C1 segment of cervical spinal cord (tissue), 14 donors: Measurements from ENCODE around the gene ATP8B2.

ENCODE experiments used
- DNase-seq, 14 donors: peaks; one replicate each; lab custom pipeline; 2025; lab: John Stamatoyannopoulos, UW

Gene ATP8B2

DNA sequence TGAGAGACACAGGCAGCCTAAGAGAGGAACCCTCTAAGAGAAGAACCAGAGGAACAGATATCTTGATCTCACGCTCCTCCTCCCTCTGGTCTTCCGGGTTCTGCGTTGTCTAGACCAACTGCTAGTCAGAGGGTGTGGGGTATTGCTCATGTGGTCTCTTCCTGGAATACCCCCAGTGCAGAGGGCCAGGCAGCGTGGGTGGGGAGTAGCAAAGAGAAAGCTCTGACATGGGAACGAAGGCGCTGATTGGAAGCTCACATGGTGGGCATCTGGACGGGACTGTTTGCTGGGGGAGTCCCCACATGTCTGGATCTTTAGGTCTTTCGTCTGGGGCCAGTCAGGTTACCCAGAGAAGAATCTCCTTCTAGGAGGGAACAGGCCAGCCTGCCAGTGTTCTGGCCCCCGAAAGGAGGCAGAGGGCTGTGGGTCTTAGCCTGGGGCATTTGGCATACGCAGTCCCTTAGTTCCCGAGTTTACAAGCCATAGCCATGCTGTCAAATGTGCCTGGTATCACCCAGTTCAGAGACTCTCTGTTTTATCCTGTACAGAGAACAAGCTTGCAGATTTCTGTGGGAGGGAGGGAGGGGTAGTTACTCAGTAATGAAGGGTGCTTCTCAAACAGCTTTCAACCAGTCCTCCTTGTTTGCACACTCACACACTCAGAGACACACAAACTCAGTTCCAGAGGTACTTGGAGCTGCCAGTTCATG lies 61.5 kb downstream of the ATP8B2 start:
- DNase-seq, result no peak

GRCh38 chr1:154391086-154391770 lies 65.9 kb downstream of the ATP8B2 start:
- DNase-seq, result no peak

DNA sequence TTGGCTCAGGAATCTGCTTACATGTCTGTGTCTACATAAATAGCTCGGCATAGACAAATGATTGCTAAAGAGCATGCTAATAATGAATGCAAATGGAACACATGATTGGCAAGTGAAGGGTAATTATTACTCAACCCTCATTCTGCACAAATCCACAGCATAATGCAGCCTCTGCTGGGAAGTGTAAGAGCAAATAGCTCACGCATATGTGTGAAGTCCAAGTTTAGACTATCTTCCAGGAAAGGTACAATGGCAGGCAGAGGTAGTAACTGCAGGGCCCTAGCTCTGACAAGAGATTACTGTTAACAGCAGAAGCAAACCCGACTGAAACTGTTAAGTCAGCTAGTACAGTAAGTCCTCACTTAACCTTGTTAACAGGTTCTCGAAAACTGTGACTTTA lies 72.8 kb downstream of the ATP8B2 start:
- DNase-seq, result no peak

GRCh38 chr1:154398678-154399077 lies 73.4 kb downstream of the ATP8B2 start:
- DNase-seq, result no peak

GRCh38 chr1:154400381-154400801 lies 75.1 kb downstream of the ATP8B2 start:
- DNase-seq, result no peak
